ENCODE results near the gene POLR1A.

The POLR1A gene

GRCh38 chr2:86097114-86097896 is 8.4 kb downstream of the POLR1A start:
- no peak for DNase-seq

GRCh38 chr2:86094229-86094628 is 11.5 kb downstream of the POLR1A start:
- no peak for DNase-seq

- no peak for DNase-seq
Measured at GRCh38 chr2:86087936-86088850, 17.5 kb downstream of the POLR1A start.

GRCh38 chr2:86082756-86083155 is 22.9 kb downstream of the POLR1A start:
- no peak for DNase-seq

GRCh38 chr2:86081724-86082123 is 24.0 kb downstream of the POLR1A start:
- no peak for DNase-seq

- DNase-seq = peak; percentile 68
Measured at GRCh38 chr2:86079981-86080911, 25.4 kb downstream of the POLR1A start.

- DNase-seq = peak; percentile 60
Measured at GRCh38 chr2:86078774-86079545, 26.7 kb downstream of the POLR1A start.

- no peak for DNase-seq
Measured at GRCh38 chr2:86075886-86076285, 29.8 kb downstream of the POLR1A start.

GRCh38 chr2:86074811-86075210 is 30.9 kb downstream of the POLR1A start:
- no peak for DNase-seq

- DNase-seq = no peak
Measured at GRCh38 chr2:86074256-86074655, 31.4 kb downstream of the POLR1A start.

GRCh38 chr2:86073225-86073624 is 32.5 kb downstream of the POLR1A start:
- DNase-seq = no peak

- DNase-seq = no peak
Measured at GRCh38 chr2:86072271-86072858, 33.3 kb downstream of the POLR1A start.

- DNase-seq = no peak
Measured at GRCh38 chr2:86070868-86071267, 34.8 kb downstream of the POLR1A start.

- DNase-seq = no peak
Measured at GRCh38 chr2:86069783-86070339, 35.8 kb downstream of the POLR1A start.

GRCh38 chr2:86069091-86069685 is 36.5 kb downstream of the POLR1A start:
- no peak for DNase-seq

- DNase-seq = no peak
Measured at GRCh38 chr2:86068648-86069047, 37.0 kb downstream of the POLR1A start.

- DNase-seq = peak; percentile 44
Measured at GRCh38 chr2:86068136-86068588, 37.5 kb downstream of the POLR1A start.

- DNase-seq = no peak
Measured at GRCh38 chr2:86066915-86067314, 38.8 kb downstream of the POLR1A start.

- no peak for DNase-seq
Measured at GRCh38 chr2:86066007-86066578, 39.6 kb downstream of the POLR1A start.

- DNase-seq = peak; percentile 80
Measured at GRCh38 chr2:86065512-86065911, 40.2 kb downstream of the POLR1A start.

Measured in fibroblast of skin of back (primary cell).